HuH-7.5 (cell line): ENCODE results near the gene LFNG.
"Not testable (repeated sequence)": the region's sequence is repeated elsewhere in the genome, so short reads cannot be mapped to it uniquely, and the experiment has no call there.

ENCODE experiments used
- DNase-seq: peaks from one replicate; pipeline ENCODE4 v3.0.0; 2011; ENCODE audit warnings: low spot score

The LFNG gene

DNA sequence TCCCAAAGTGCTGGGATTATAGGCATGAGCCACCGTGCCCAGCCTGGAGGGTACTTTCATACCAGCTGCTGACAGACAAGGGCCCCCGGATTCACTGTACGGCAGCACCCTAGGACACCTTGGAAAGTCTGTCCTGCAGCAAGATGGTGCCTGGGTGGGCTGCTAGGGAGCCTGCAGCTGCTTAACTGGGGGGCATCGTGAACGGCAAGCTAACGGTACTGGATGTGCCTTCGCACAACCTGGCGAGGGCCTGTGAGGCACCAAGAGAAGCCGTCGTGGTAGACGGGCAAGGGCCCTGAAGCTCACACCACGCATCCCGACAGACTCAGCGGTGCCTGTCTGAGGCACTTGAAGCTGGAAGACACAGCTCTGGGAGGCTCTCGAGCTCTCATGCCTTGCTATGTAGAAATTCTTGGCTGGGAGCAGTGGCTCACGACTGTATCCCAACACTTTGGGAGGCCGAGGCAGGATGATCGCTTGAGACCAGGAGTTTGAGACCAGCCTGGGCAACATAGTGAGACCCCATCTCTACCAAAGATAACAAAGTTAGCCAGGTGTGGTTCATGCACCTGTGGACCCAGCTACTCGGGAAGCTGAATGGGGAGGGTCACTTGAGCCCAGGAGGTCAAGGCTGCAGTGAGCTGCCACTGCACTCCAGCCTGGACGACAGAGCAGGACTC lies 26.3 kb downstream of the LFNG start:
- DNase-seq = no peak

DNA sequence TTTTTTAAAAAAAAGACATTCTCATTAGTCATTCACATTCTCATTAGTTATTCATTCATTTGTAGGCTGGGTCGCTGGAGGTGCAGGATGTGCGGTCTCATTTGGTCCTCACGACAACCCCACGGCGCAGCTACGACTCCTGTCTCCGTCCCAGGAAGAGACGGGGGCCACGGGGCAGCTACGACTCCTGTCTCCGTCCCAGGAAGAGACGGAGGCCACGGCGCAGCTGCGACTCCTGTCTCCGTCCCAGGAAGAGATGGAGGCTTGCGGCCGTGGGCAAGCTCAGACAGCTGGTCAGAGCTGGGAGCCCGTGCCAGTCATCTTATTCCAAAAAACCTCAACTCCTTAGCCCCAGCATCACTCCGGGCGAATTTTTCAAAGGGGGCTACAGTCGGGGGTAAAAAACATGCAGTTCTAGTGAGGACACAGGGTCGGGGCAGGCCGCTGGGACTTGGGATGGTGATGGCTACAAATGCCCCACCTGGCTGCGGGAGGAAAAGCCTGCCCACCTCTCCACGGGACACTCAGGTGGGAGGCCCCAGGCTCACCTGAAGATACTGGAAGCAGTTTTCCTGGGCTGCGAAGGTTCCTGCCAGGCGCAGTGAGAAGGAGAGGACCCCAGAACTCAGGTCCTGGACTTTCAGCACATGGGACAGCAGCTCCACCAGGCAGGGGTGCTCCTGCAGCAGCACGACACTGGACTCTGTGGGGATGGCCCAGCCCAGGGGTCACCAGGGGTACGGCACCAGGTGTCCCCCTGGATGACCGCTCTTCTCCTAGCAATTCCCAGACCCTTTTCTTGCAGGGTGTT lies 27.4 kb downstream of the LFNG start:
- no peak for DNase-seq

GRCh38 chr7:2551418-2551817 lies 31.8 kb downstream of the LFNG start:
- no peak for DNase-seq

DNA sequence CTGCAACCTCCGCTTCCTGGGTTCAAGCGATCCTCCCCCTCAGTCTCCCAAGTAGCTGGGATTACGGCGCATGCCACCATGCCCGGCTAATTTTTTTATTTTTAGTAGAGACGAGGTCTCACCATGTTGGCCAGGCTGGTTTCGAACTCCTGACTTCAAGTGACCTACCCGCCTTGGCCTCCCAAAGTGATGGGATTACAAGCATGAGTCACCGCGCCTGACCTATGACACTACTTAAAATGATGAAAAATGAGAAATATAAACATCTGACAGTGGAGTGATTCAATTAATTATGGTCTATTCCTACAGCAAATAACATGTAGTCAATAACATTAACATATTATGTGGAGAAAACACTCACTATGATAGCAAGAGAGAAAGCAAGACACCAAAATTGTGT lies 33.5 kb downstream of the LFNG start:
- no peak for DNase-seq

DNA sequence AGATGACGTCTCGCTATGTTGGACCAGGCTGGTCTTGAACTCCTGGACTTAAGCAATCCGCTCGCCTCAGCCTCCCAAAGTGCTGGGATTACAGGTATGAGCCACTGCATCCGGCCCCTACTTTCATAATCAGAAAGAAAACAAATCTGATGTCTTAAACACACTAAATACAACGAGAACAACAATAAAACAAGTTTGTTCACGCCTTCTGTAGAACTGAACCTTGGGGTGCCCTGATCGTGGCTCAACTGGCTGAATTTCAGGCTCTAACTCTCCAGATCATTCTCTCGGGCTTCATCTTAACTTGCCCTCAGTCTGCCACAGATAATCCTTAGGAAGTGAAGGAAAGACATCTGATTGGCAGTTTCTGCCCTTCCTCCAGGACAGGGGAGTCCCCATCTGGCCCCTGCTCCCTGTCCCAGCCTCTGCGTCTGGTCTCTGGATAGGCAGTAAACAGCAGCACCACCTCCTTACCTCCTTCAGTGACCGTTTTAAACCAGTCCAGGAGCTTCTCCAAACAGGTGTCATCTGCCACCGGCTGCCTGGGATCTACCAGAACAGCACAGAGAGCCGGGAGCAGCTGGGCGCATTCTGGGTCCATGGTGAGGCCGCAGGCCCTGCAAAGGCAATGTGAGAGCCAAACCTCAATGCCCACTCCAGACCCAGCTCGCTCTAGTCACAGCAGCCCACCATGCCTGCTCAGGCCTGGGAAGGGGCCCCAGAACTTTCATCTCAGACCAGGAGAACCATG lies 34.4 kb downstream of the LFNG start:
- no peak for DNase-seq

DNA sequence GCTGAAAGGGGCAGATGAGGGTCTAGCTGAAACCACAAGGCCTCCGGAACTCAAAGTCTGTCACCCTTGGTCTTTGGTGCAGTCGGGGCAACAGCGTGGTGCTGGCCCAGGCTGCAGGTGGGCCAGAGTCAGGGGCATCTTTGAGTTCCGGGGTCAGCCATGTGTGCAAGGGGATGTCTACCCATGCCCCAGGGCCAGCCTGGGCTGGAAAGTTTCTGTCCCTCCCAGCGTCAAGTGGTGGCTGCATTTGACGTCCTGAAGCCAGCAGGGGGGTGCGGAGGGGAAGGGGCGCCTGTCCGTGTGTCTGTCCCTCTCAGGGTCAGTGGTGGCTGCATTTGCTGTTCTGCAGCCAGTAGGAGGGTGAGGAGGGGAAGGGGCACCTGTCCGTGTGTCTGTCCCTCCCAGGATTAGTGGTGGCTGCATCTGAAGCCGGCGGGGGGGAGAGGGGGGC lies 35.1 kb downstream of the LFNG start:
- DNase-seq = peak; percentile 63

DNA sequence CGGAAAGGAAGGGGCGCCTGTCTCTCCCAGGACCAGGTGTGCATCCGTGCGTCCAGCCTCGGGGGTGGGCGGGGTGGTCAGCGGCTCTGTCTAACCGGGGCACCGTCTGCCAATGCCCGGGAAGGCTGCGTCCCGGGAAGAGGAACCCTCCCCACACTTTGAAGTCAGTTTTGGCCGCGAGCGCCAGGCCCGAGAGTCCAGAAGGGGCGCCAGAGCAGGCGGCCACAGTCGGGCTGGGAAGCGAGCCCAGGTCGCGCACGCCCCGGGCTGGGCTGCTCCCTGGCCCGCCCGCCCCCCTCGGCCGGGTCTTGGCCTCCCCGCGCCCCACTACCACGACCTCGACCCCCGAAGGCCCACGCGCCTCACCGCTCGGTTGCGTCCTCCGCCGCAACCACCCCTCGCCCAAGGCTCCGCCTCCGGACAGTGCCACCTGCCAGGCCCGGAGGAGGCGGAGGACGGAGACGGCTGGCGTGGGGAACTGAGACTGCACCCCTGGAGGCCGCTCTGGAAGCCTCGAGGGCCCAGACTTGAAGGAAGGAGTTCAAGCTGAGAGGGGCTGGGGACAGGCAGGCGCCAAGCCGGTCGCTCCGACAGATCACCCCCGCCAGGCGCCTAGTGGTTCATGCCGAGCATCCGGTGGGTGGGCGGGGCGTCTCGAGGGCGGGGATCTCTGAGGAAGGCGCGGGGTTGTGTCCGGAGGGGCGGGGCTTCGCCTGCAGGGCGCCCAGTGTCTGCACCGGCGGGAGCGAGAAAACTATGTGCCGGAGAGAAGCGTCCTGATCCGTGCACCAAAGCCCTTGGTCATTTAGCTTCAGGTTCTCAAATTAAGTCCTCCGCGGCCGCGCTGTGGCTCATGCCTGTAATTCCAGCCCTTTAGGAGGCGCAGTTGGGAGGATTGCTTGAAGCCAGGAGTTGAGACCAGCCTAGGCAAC lies 35.8 kb downstream of the LFNG start, which contains the start of gene BRAT1:
Gene BRAT1 (minus strand): TSS at position 404 of the 932 bp plus-strand sequence. CDS start 1,093 bp downstream, outside the sequence.
- DNase-seq = peak; percentile 99

DNA sequence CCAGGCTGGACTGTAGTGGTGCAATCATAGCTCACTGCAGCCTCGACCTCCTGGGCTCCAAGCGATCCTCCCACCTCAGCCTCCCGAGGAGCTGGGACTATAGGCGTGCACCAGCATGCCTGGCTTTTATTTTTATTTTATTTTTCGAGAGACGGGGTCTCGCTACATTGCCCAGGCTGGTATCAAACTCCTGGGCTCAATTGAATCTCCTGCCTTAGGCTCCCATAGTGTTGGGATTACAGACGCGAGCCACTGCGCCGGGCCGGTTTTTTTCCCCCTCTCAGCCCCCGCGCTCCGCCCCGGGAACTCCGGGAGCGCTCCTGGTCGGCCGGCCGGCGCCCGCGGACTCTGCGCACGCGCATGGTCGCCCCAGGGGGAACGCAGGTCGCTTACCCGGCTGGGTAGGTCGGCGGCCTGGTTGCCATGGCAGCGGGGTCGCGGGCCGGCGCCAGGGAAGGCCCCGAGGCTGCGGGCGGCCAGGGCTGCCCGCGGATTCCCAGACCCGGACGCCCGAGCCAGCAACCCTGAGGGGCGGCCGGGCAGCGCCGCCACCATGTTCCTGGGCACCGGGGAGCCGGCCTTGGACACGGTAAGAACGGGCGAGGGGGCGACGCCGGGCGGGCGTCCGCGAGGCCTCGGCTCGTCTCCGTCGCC lies 39.2 kb downstream of the LFNG start, which contains the start of gene IQCE:
Gene IQCE (plus strand): TSS at position 351 of the 654 bp plus-strand sequence. CDS start 203 bp downstream, at position 554.
- DNase-seq = peak; percentile 93

DNA sequence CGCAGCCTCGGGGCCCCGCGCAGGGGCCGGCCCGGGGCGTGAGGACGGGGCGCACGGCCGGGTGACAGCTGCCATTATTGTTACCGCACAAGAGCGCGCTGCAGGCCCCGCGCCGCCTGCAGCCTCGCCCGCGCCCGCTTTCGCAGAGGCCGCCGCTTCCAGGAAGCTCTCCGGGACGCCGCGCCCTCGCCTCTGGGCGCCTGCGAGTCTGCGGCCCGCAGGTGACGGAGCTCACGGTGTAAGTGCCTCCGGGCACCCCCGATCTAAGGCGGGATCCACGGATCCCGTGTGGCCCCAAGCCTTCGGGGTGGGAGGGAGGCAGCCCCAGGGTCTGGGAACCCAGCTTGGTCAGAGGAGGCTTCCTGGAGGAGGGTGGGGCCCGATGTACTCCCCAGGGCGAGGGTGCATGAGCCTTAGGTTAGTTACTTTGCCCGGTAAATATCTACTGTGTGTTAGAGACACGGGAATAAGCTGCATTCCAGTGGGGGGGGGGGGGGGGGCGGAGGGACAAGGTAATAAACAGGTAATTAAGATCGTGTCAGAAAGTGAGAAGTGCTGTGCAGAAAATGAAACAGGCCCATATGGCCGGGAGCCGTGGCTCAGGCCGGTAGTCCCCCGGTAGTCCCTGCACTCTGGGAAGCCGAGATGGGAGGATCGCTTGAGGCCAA lies 39.8 kb downstream of the LFNG start:
- no peak for DNase-seq

GRCh38 chr7:2563955-2564354 lies 44.4 kb downstream of the LFNG start:
- DNase-seq = not testable (repeated sequence)

DNA sequence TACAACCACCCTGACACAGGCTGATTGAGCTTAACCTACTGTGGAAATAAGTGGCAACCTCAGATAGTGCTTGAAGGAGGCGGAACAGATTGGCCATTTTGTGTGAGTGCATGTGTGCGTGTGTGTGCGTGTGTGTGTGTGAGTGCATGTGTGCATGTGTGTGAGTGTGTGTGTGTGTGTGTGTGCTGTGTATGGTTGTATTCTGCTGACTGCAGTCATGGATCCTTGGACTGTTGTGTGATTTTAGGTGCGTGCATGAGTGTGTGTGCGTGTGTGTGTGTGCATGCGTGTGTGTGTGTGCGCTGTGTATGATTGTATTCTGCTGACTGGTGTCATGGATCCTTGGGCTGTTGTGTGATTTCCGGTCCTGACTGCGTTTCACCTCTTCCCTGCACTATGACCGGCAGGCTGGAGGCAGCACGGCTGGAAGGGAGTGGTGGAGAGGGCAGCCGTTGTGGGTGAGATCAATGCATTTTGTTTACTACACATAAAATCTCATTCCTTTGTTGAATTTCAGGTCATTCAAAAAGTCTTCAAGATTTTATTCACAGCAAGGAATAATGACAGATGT lies 45.5 kb downstream of the LFNG start:
- DNase-seq = no peak

GRCh38 chr7:2566348-2566889 lies 46.8 kb downstream of the LFNG start:
- no peak for DNase-seq

DNA sequence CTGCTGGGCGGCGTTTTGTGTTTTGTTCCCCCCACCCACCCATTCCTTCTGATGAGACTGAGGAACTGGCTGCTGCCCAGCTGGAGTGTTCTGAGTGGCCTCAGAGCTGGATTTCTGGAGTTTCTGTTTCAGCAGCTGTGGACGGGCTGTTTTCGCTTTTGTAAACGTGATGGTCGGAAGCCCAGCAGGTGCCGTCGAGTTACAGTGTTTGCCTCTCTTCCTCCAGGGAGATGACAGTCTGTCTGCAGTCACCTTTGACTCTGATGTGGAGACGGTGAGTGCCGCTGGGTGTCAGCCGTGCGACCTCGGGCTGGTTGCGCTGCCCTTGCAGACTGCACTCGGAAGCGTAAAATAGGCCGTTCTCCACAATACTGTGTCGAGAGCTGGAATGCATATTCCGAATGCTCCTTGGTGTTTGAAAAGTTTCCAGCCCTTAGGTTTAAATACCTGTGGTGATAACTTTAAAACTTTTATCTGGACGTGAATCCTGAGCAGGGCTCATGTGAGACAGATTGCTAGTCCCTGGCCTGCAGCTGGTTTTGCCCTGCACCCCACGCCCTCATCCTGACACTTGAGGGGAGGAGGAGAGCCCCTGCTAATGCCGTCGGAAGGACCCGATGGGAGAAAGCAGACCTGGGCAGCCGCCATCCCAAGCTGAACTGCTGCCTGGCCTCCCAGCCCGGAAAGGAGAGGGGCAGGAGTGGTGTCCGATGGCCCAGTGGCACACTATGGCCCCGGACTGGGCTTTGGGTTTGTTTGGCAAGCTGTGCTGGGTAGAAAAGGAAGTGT lies 47.5 kb downstream of the LFNG start:
- no peak for DNase-seq

DNA sequence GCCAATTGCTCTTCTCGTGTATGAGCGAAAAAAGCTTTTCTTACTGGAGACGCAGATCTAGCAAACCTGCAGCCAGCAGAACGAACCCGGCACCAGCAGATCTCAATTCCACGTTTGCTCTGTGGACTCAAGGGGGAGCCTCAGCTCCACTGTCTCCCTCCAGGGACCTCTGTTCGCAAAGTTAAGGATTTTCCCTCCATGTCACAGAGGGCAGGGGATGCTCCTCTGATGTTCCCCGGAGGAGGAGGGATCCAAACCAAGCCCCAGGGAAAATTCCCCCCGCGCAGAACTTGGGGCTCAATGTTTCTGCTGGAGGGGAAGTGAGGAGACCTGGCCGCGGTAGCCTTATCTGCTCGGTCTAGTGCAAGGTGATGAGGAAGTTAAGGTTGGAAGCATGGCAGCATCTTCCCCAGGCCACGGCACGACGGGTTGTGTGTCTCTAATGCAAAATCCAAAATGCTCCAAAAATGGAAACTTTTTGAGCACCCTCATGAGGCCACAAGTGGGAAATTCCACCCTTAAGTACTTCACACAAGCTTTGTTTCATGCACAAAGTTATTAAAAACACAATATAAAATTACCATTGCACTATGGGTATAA lies 48.2 kb downstream of the LFNG start:
- DNase-seq = no peak

DNA sequence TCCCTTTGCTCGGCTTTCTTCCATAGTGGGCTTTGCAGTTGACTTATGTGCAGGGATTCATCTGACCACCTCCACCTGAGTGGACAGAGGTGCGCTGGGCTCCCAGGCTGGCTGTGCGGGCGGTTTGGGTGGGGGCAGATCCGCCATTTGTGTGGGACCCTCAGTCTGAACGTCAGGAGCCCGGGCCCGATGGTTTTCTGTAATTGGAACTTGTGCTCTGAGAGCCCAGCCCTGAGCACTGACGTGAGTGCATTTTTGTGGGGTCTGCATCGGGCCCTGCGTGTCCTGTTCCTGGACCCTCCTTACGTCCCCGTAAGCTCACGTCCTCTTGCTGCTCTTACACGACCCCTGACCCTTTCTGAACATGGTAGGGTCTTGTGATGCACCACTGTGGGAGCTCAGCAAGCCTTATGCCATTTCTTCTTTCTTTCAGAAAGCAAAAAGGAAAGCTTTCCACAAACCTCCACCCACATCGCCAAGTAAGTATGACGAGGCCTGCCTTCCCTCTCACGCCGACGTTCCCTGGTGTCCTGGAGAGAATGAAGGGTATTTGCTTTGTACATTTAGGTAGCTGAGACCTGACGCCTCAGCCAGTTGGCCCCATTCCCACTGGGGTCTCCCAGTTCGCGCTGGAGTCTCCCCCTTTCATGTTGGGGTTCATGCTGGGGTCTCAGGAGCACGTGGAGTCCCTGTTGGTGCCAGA lies 49.1 kb downstream of the LFNG start:
- no peak for DNase-seq

DNA sequence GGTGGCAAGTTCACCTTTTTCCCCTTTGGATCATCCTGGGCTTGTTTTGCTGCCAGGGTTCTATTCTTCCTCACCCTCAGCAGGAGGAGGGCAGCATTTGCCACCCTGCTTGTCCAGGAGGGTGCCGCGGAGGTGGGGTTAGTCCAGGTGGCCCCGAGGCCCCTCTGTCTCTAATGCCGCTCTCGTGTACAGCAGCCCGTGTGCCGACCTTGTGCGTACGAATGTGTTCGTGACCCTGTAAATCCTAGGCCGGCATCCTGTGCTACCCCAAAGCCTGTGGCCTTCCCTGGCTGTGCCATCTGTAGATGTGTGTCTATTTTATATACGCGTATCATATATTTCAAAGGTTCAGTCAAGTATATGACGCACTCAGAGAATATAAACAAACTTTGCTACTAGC lies 49.8 kb downstream of the LFNG start:
- DNase-seq = no peak

GRCh38 chr7:2570021-2570420 lies 50.4 kb downstream of the LFNG start:
- DNase-seq = no peak

- no peak for DNase-seq
Observed at GRCh38 chr7:2571409-2571808, 51.8 kb downstream of the LFNG start.
